Adrenal gland (tissue), 5 donors: ENCODE measurements around the gene AMPH.

Experiments used
- POLR2A ChIP-seq, 2 donors: fragments of 450-650 bp; IDR thresholded peaks; one replicate each; pipeline ENCODE4 v1.6.1; 2017; ENCODE audit warnings: antibody characterized with exemption in 2 of 2, mild to moderate bottlenecking in 2 of 2, moderate library complexity in 1 of 2
- TF ChIP-seq, protein P1 (sequence below), 6 experiments: fragments of 450-650 bp in 4 of 6; fragments of 200-600 bp in 2 of 6; sonication (generic) in 1 of 6; IDR thresholded peaks; 1 replicate in 5 of 6; 2 replicates in 1 of 6; pipeline versions ENCODE4 v1.5.1 to v1.8.0; 2016 to 2021; ENCODE audit warnings: antibody characterized with exemption in 6 of 6, mild to moderate bottlenecking in 2 of 6, moderate library complexity in 1 of 6
- donor health status: DM: no; HTN: no; CAD: no.

DNA sequence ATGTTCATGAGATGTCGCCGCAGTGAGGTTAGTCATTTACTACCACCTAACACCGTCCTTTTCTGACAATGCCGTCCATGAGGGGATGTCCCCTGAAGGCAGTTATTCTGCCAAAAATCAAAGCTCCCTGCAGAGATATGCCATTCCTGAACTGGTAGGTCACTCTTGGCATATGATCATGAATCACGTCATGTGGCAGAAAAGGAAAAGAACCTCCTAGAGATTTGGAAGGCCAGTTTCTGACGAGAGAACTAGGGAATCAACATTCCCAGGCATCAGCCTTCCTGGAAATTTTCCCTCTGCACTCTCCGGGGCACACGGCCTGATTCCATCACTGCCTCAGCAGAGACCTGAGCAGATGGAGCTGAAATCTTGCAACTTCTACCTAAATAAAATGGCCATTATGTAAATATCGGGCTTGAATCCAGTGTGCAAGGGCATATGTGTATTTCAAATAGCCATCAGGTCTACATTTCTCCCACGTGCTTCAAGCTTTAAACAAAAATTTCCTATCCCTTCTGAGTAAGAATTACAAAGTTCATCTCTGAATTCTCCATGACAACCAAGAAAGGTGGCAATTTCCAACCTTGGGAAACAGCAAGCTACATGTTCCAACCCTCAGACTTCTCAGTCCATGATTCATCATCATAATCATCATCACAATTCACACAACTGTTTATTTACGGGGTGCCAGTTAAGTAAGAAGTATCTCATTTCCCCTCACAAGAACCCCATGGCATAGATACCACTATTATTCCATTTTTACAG, 46.5 kb downstream of the AMPH start:
- TF ChIP-seq, protein P1, sequence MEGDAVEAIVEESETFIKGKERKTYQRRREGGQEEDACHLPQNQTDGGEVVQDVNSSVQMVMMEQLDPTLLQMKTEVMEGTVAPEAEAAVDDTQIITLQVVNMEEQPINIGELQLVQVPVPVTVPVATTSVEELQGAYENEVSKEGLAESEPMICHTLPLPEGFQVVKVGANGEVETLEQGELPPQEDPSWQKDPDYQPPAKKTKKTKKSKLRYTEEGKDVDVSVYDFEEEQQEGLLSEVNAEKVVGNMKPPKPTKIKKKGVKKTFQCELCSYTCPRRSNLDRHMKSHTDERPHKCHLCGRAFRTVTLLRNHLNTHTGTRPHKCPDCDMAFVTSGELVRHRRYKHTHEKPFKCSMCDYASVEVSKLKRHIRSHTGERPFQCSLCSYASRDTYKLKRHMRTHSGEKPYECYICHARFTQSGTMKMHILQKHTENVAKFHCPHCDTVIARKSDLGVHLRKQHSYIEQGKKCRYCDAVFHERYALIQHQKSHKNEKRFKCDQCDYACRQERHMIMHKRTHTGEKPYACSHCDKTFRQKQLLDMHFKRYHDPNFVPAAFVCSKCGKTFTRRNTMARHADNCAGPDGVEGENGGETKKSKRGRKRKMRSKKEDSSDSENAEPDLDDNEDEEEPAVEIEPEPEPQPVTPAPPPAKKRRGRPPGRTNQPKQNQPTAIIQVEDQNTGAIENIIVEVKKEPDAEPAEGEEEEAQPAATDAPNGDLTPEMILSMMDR (IDR thresholded peaks at IDR 0.05): no peak
- TF ChIP-seq POLR2A (IDR thresholded peaks at IDR 0.05): no peak
